HG02571 (cell line): Measurements from ENCODE around the gene AAGAB.
"Not testable (repeated sequence)": the region's sequence is repeated elsewhere in the genome, so short reads cannot be mapped to it uniquely, and the experiment has no call there.

Experiments used
- ATAC-seq: cut with Tn5 transposase; IDR thresholded peaks from one replicate; pipeline ENCODE4 v1.9.1; 2021; ENCODE audit warnings: mild to moderate bottlenecking, moderate library complexity; ENCODE audit not compliant: unreplicated experiment

The AAGAB gene

GRCh38 chr15:67154249-67154648 lies 100.2 kb downstream of the AAGAB start:
- ATAC-seq: no peak

- not testable (repeated sequence) for ATAC-seq
These were observed 101.4 kb downstream of the AAGAB start for GRCh38 chr15:67153044-67153443.

GRCh38 chr15:67152429-67152828 lies 102.0 kb downstream of the AAGAB start:
- ATAC-seq: no peak
